IMR-90 (cell line): ENCODE measurements around the gene SMG1. TPM values are rescaled to one million over a fixed set of nuclear protein-coding genes. Genes with fewer than 3 reads are reported as not detected.

Source experiments
- ATAC-seq: fragments of 200-7000 bp; cut with Tn5 transposase; 2 replicates; pipeline ENCODE4 v1.9.1; 2020; ENCODE audit warnings: low read depth, mild to moderate bottlenecking, moderate library complexity
- BruUV-seq: library from RNA; stranded (reverse); fragments of 400-500 nt; replicated peaks from 2 replicates; lab custom pipeline; 2021; lab: Mats Ljungman, UMichigan
- CTCF ChIA-PET: fragments of 300-600 bp; formaldehyde crosslinking; extraction: SDS; loops from one replicate; lab custom pipeline; 2021; ENCODE audit warnings: antibody characterized with exemption; lab: Yijun Ruan, JAX
- POLR2A ChIA-PET: fragments of 300-600 bp; sonication (Branson Sonifier 250); formaldehyde crosslinking; loops from one replicate; lab custom pipeline; 2022; ENCODE audit warnings: antibody characterized with exemption; ENCODE audit not compliant: unreplicated experiment; lab: Charles Lee
- DNase-seq: peaks from one replicate; pipeline ENCODE4 v3.0.0; 2013
- H2AFZ ChIP-seq: replicated peaks from 2 replicates; pipeline ENCODE3; 2013; ENCODE audit warnings: low read length, mild to moderate bottlenecking; ENCODE audit not compliant: poor library complexity
- H2AK5ac ChIP-seq: 2 replicates; pipeline ENCODE4 v1.6.1; 2013; ENCODE audit warnings: low read depth, low read length, inconsistent platforms
- H2AK9ac ChIP-seq: replicated peaks from 2 replicates; pipeline ENCODE3; 2013; ENCODE audit warnings: mild to moderate bottlenecking, low read depth, low read length, moderate library complexity; ENCODE audit not compliant: poor library complexity
- H2BK120ac ChIP-seq: 2 replicates; pipeline ENCODE4 v1.6.1; 2013; ENCODE audit warnings: low read depth, low read length, inconsistent platforms
- H2BK15ac ChIP-seq: 3 replicates; pipeline ENCODE4 v1.6.1; 2013; ENCODE audit warnings: low read depth, low read length, inconsistent platforms
- H2BK20ac ChIP-seq: 2 replicates; pipeline ENCODE4 v1.6.1; 2013; ENCODE audit warnings: low read depth, mild to moderate bottlenecking, inconsistent platforms, low read length, moderate library complexity
- H2BK5ac ChIP-seq: 2 replicates; pipeline ENCODE4 v1.6.1; 2013; ENCODE audit warnings: mild to moderate bottlenecking, low read depth, low read length, inconsistent platforms; ENCODE audit not compliant: poor library complexity, severe bottlenecking
- H3K14ac ChIP-seq: replicated peaks from 2 replicates; pipeline ENCODE4 v1.6.1; 2013; ENCODE audit warnings: low read depth, low read length, inconsistent platforms
- H3K18ac ChIP-seq: 2 replicates; pipeline ENCODE4 v1.6.1; 2013; ENCODE audit warnings: low read depth, low read length, control low read depth
- H3K23ac ChIP-seq: 2 replicates; pipeline ENCODE4 v1.6.1; 2013; ENCODE audit warnings: low read depth, low read length, inconsistent platforms
- H3K27ac ChIP-seq: 2 replicates; pipeline ENCODE4 v1.5.1; 2013; ENCODE audit warnings: mild to moderate bottlenecking, control low read depth, low read length; ENCODE audit not compliant: insufficient read depth
- H3K27me3 ChIP-seq: 2 replicates; pipeline ENCODE4 v1.6.1; 2013; ENCODE audit warnings: low read length; ENCODE audit not compliant: control insufficient read depth, insufficient read depth
- H3K36me3 ChIP-seq: 2 replicates; pipeline ENCODE4 v1.6.1; 2013; ENCODE audit warnings: low read length, mixed read lengths; ENCODE audit not compliant: control insufficient read depth, insufficient read depth
- H3K4ac ChIP-seq: 2 replicates; pipeline ENCODE4 v1.6.1; 2013; ENCODE audit warnings: low read depth, low read length, inconsistent platforms
- H3K4me1 ChIP-seq: 2 replicates; pipeline ENCODE4 v1.6.1; 2013; ENCODE audit warnings: low read length, mixed read lengths; ENCODE audit not compliant: control insufficient read depth, insufficient read depth
- H3K4me2 ChIP-seq: 2 replicates; pipeline ENCODE4 v1.6.1; 2013; ENCODE audit warnings: low read depth, mild to moderate bottlenecking, control low read depth, low read length, moderate library complexity
- H3K4me3 ChIP-seq: 2 replicates; pipeline ENCODE4 v1.5.1; 2013; ENCODE audit warnings: low read depth, mild to moderate bottlenecking, control low read depth, low read length, moderate library complexity; ENCODE audit not compliant: insufficient read depth
- H3K56ac ChIP-seq: 2 replicates; pipeline ENCODE4 v1.6.1; 2013; ENCODE audit warnings: low read length, inconsistent platforms; ENCODE audit not compliant: insufficient read depth; ENCODE audit errors: extremely low read depth
- H3K79me1 ChIP-seq, 2 experiments: 2 replicates each; pipeline ENCODE4 v1.6.1; 2013; ENCODE audit warnings: low read length in 2 of 2, inconsistent platforms in 1 of 2, low read depth in 1 of 2
- H3K9ac ChIP-seq: 2 replicates; pipeline ENCODE4 v1.6.1; 2013; ENCODE audit warnings: low read depth, low read length, control low read depth
- H3K9me1 ChIP-seq: 2 replicates; pipeline ENCODE4 v1.6.1; 2013; ENCODE audit warnings: low read length, inconsistent platforms; ENCODE audit not compliant: insufficient read depth
- H3K9me3 ChIP-seq: 2 replicates; pipeline ENCODE4 v1.6.1; 2013; ENCODE audit warnings: low read length; ENCODE audit not compliant: control insufficient read depth, insufficient read depth
- H4K20me1 ChIP-seq: 2 replicates; pipeline ENCODE4 v1.6.1; 2013; ENCODE audit warnings: low read length, inconsistent platforms; ENCODE audit not compliant: insufficient read depth
- H4K5ac ChIP-seq: 2 replicates; pipeline ENCODE4 v1.6.1; 2013; ENCODE audit warnings: mild to moderate bottlenecking, low read depth, low read length, control low read depth
- H4K8ac ChIP-seq, 2 experiments: 2 replicates each; pipeline ENCODE4 v1.6.1; 2013; ENCODE audit warnings: low read depth in 2 of 2, low read length in 2 of 2, control low read depth in 1 of 2, inconsistent platforms in 1 of 2
- H4K91ac ChIP-seq: 2 replicates; pipeline ENCODE4 v1.6.1; 2013; ENCODE audit warnings: low read depth, low read length, inconsistent platforms; ENCODE audit not compliant: insufficient read depth
- BHLHE40 ChIP-seq: fragments of 150-350 bp; IDR thresholded peaks from 2 replicates; pipeline ENCODE4 v1.6.1; 2016; ENCODE audit warnings: mild to moderate bottlenecking, low read depth, low read length
- CHD1 ChIP-seq: IDR thresholded peaks from 2 replicates; pipeline ENCODE4 v1.6.1; 2012; ENCODE audit warnings: low read depth, low read length, improper control_type of control experiment
- FOS ChIP-seq: fragments of 150-350 bp; IDR thresholded peaks from 2 replicates; pipeline ENCODE4 v1.6.1; 2016; ENCODE audit warnings: low read depth, low read length
- MAZ ChIP-seq: IDR thresholded peaks from 2 replicates; pipeline ENCODE4 v1.6.1; 2012; ENCODE audit warnings: low read depth, mild to moderate bottlenecking, low read length, improper control_type of control experiment, moderate library complexity, borderline replicate concordance
- MXI1 ChIP-seq: IDR thresholded peaks from 2 replicates; pipeline ENCODE4 v1.6.1; 2012; ENCODE audit warnings: low read depth, mild to moderate bottlenecking, low read length, moderate library complexity, borderline replicate concordance
- NFE2L2 ChIP-seq: fragments of 150-350 bp; IDR thresholded peaks from 2 replicates; pipeline ENCODE4 v1.6.1; 2016; ENCODE audit warnings: low read depth, mild to moderate bottlenecking, low read length
- POLR2A ChIP-seq: IDR thresholded peaks from 2 replicates; pipeline ENCODE4 v1.6.1; 2012; ENCODE audit warnings: mild to moderate bottlenecking, low read depth, low read length
- RAD21 ChIP-seq: IDR thresholded peaks from 2 replicates; pipeline ENCODE4 v1.6.1; 2012; ENCODE audit warnings: low read length, improper control_type of control experiment
- RCOR1 ChIP-seq: IDR thresholded peaks from 2 replicates; pipeline ENCODE4 v1.6.1; 2012; ENCODE audit warnings: mild to moderate bottlenecking, low read length, improper control_type of control experiment; ENCODE audit not compliant: insufficient replicate concordance
- RFX5 ChIP-seq: IDR thresholded peaks from 2 replicates; pipeline ENCODE4 v1.8.0; 2012; ENCODE audit warnings: low read depth, mild to moderate bottlenecking, low read length, moderate library complexity
- SMC3 ChIP-seq: fragments of 150-350 bp; IDR thresholded peaks from 2 replicates; pipeline ENCODE4 v1.6.1; 2016; ENCODE audit warnings: low read depth, mild to moderate bottlenecking, antibody characterized with exemption, low read length, moderate library complexity
- WGBS, 2 experiments: methylation state at CpG; one replicate each; pipeline versions ENCODE4 v1.1.5 to v1.1.7; 2013; ENCODE audit warnings: missing lambda C conversion rate in 2 of 2; ENCODE audit not compliant: insufficient read length in 1 of 2; ENCODE audit errors: extremely low coverage in 2 of 2; 5-methylcytosine and 5-hydroxymethylcytosine counted together
- dilution Hi-C: fragments of 300-500 bp; cut with HindIII; formaldehyde crosslinking; loops from one replicate; pipeline ENCODE4 v1.14.3; 2018; ENCODE audit warnings: low sequenced_read_pairs; ENCODE audit not compliant: unreplicated experiment
- in situ Hi-C: fragments of 300-500 bp; cut with MboI; formaldehyde crosslinking; loops from 3 replicates; pipeline ENCODE4 v1.14.3; 2019; ENCODE audit warnings: low sequenced_read_pairs, inconsistent platforms, mixed read lengths
- intact Hi-C: fragments of 100-400 bp; cut with micrococcal nuclease; formaldehyde crosslinking; loops from 2 replicates; pipeline ENCODE4 v1.10.0; 2022
- polyA plus RNA-seq, 3 experiments: library from polyadenylated mRNA; depleted of rRNA; stranded (reverse); fragments of >200 nt; gene quantifications; 2 replicates each; pipeline ENCODE4 v1.2.3, GENCODE V29; 2012; ENCODE audit warnings: low replicate concordance in 1 of 3
- total RNA-seq: library from RNA; depleted of rRNA; stranded (reverse); fragments of >200 nt; gene quantifications from 2 replicates; pipeline ENCODE4 v1.2.3, GENCODE V29; 2012
- TF ChIP-seq, protein P1 (sequence below): fragments of 150-350 bp; IDR thresholded peaks from 2 replicates; pipeline ENCODE4 v1.6.1; 2017; ENCODE audit warnings: mild to moderate bottlenecking, antibody characterized with exemption, low read length, low read depth
- TF ChIP-seq, protein P2 (sequence below): conservative IDR thresholded peaks from 2 replicates; pipeline ENCODE4 v1.5.1; 2012; ENCODE audit warnings: mild to moderate bottlenecking, low read depth, low read length, improper control_type of control experiment

Gene SMG1
- total and polyA plus RNA-seq, 2 of the 4 experiments (the other 2 are of a cell fraction): 13.4 to 53.8 TPM

DNA sequence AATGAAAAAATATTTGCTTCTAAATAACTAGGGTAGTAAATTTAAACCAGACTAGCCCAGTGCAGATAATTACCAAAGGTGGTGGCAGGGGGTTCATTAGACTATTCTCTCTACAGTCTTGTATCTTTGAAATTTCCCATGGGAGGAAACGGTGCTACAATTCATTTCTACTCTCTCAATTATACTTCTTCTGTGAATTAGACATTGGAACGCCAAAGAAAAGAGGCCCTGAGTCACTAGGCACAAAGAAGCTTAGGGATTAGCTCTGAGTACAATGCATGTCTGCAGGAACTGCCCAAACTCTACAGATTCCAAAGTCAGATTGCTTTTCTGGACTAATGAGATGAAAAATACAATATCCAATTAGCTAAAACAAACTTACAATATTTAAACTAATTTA lies 94.2 kb downstream of the SMG1 start:
- H2AK9ac ChIP-seq: no peak overlapping the region
- DNase-seq: no peak
- H2BK120ac ChIP-seq: no peak overlapping the region
- TF ChIP-seq MXI1 (no peak), BHLHE40 (no peak), RAD21 (no peak), RFX5 (no peak), CHD1 (no peak), NFE2L2 (no peak), POLR2A (no peak), RCOR1 (no peak), MAZ (no peak), FOS (no peak), SMC3 (no peak)
- TF ChIP-seq, protein P1, sequence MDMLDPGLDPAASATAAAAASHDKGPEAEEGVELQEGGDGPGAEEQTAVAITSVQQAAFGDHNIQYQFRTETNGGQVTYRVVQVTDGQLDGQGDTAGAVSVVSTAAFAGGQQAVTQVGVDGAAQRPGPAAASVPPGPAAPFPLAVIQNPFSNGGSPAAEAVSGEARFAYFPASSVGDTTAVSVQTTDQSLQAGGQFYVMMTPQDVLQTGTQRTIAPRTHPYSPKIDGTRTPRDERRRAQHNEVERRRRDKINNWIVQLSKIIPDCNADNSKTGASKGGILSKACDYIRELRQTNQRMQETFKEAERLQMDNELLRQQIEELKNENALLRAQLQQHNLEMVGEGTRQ: no peak
- TF ChIP-seq, protein P2, sequence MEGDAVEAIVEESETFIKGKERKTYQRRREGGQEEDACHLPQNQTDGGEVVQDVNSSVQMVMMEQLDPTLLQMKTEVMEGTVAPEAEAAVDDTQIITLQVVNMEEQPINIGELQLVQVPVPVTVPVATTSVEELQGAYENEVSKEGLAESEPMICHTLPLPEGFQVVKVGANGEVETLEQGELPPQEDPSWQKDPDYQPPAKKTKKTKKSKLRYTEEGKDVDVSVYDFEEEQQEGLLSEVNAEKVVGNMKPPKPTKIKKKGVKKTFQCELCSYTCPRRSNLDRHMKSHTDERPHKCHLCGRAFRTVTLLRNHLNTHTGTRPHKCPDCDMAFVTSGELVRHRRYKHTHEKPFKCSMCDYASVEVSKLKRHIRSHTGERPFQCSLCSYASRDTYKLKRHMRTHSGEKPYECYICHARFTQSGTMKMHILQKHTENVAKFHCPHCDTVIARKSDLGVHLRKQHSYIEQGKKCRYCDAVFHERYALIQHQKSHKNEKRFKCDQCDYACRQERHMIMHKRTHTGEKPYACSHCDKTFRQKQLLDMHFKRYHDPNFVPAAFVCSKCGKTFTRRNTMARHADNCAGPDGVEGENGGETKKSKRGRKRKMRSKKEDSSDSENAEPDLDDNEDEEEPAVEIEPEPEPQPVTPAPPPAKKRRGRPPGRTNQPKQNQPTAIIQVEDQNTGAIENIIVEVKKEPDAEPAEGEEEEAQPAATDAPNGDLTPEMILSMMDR: no peak
- no TSS peak for BruUV-seq
- no peak overlapping the region for H2BK15ac ChIP-seq
- H3K4ac ChIP-seq: no peak overlapping the region
- H2AK5ac ChIP-seq: no peak overlapping the region
- dilution Hi-C loops (no loop called here), in situ Hi-C loops (no loop called here), intact Hi-C loops (no loop called here)
- H3K14ac ChIP-seq: no peak overlapping the region
- ChIA-PET CTCF (interaction anchor here (1.3 kb wide), 1 partner anchor 31 kb away, joined by 4 read pairs; the partner anchor contains the start of gene ARL6IP1), POLR2A (no interaction called here)
- no peaks in the 10 kb centered on the region for H3K9me3 ChIP-seq
- H3K23ac ChIP-seq: no peak overlapping the region
- no peak overlapping the region for H3K27ac ChIP-seq
- H3K9me1 ChIP-seq: no peaks in the 10 kb centered on the region; the same call in 1 of the 2 replicates
- H3K4me1 ChIP-seq: no peaks in the 10 kb centered on the region
- peaks cover 0 to 5% of the 10 kb centered on the region in 2 experiments; a peak in 2 of 4 replicates for H3K79me1 ChIP-seq
- no peak overlapping the region for H3K4me2 ChIP-seq
- no peak overlapping the region for H3K56ac ChIP-seq
- H4K20me1 ChIP-seq: no peaks in the 10 kb centered on the region
- H2BK5ac ChIP-seq: no peak overlapping the region
- no peak overlapping the region for H2AFZ ChIP-seq
- H4K91ac ChIP-seq: no peak overlapping the region
- H3K36me3 ChIP-seq: peaks cover 55% of the 10 kb centered on the region
- no peaks in the 10 kb centered on the region for H3K27me3 ChIP-seq
- WGBS, 2 experiments: no CpG with 5 or more reads among the region's 2 CpGs
- no peak overlapping the region for H4K5ac ChIP-seq
- H3K9ac ChIP-seq: no peak overlapping the region
- no peak overlapping the region for H3K18ac ChIP-seq
- no peak for ATAC-seq
- no peak overlapping the region for H2BK20ac ChIP-seq
- no peak overlapping the region for H3K4me3 ChIP-seq
- H4K8ac ChIP-seq: no peak overlapping the region
